Measurements from ENCODE around the gene SLC37A1.

SLC37A1 gene

GRCh38 chr21:42545317-42545716 is 31.7 kb downstream of the SLC37A1 start:
- H3K9me3 ChIP-seq (ENCODE audit: control extremely low read depth in 1 of 5, control insufficient read depth in 4 of 5, insufficient read depth in 2 of 5, low read depth in 1 of 5, low read length in 4 of 5), result no peaks in the 10 kb centered on the region
- no peak overlapping the region for H3K4me3 ChIP-seq (ENCODE audit: control insufficient read depth in 1 of 7, extremely low read depth in 1 of 7, insufficient read depth in 4 of 7, low read depth in 2 of 7, low read length in 6 of 7)
- H3K4me1 ChIP-seq (ENCODE audit: control extremely low read depth in 1 of 4, control insufficient read depth in 4 of 4, insufficient read depth in 4 of 4, low read length in 3 of 4), result peaks cover 0 to 2% (median 0%) of the 10 kb centered on the region in 4 experiments
- peaks cover 11 to 99% (median 61%) of the 10 kb centered on the region in 4 experiments for H3K36me3 ChIP-seq (ENCODE audit: control insufficient read depth in 4 of 4, insufficient read depth in 4 of 4, low read length in 3 of 4)
- peak overlapping the region in 1 of 2 experiments; percentile 73 for H3K27ac ChIP-seq (ENCODE audit: insufficient read depth in 1 of 2, low read depth in 1 of 2, low read length in 2 of 2, poor library complexity in 1 of 2, severe bottlenecking in 2 of 2)
- no peak for DNase-seq
- CTCF ChIA-PET, result interaction anchor here (1.5 kb wide), 1 partner anchor 9 kb away, joined by 7 read pairs; no protein-coding TSS in a partner anchor
- 95% methylated on average over 4 of the region's 4 CpGs for WGBS (ENCODE audit: insufficient coverage)
- POLR2A ChIA-PET, result no interaction called here
- no peaks in the 10 kb centered on the region for H3K27me3 ChIP-seq (replicated peaks in 2 of 5; ENCODE audit: control insufficient read depth in 4 of 5, insufficient read depth in 5 of 5, low read length in 4 of 5)

- Histone ChIP-seq H3K4me1 (ENCODE audit: control extremely low read depth in 1 of 4, control insufficient read depth in 4 of 4, insufficient read depth in 4 of 4, low read length in 3 of 4) (peaks cover 0 to 2% (median 0%) of the 10 kb centered on the region in 4 experiments), H3K27me3 (replicated peaks in 2 of 5; ENCODE audit: control insufficient read depth in 4 of 5, insufficient read depth in 5 of 5, low read length in 4 of 5) (no peaks in the 10 kb centered on the region), H3K4me3 (ENCODE audit: control insufficient read depth in 1 of 7, extremely low read depth in 1 of 7, insufficient read depth in 4 of 7, low read depth in 2 of 7, low read length in 6 of 7) (no peak overlapping the region), H3K9me3 (ENCODE audit: control extremely low read depth in 1 of 5, control insufficient read depth in 4 of 5, insufficient read depth in 2 of 5, low read depth in 1 of 5, low read length in 4 of 5) (no peaks in the 10 kb centered on the region), H3K36me3 (ENCODE audit: control insufficient read depth in 4 of 4, insufficient read depth in 4 of 4, low read length in 3 of 4) (peaks cover 13 to 99% (median 59%) of the 10 kb centered on the region in 4 experiments), H3K27ac (ENCODE audit: insufficient read depth in 1 of 2, low read depth in 1 of 2, low read length in 2 of 2, poor library complexity in 1 of 2, severe bottlenecking in 2 of 2) (no peak overlapping the region)
- ChIA-PET CTCF (interaction anchor here (1.5 kb wide), 1 partner anchor 10 kb away, joined by 7 read pairs; no protein-coding TSS in a partner anchor), POLR2A (no interaction called here)
- DNase-seq, result no peak
- 100% methylated on average over 2 of the region's 8 CpGs for WGBS (ENCODE audit: insufficient coverage)
Measured at GRCh38 chr21:42545745-42546144, 32.1 kb downstream of the SLC37A1 start.

GRCh38 chr21:42546433-42546832 is 32.8 kb downstream of the SLC37A1 start:
- peaks cover 0 to 2% (median 0%) of the 10 kb centered on the region in 4 experiments for H3K4me1 ChIP-seq (ENCODE audit: control extremely low read depth in 1 of 4, control insufficient read depth in 4 of 4, insufficient read depth in 4 of 4, low read length in 3 of 4)
- ChIA-PET POLR2A (no interaction called here), CTCF (interaction anchor here (0.6 kb wide), 1 partner anchor 73 kb away, joined by 3 read pairs; no protein-coding TSS in a partner anchor)
- peaks cover 16 to 98% (median 57%) of the 10 kb centered on the region in 4 experiments for H3K36me3 ChIP-seq (ENCODE audit: control insufficient read depth in 4 of 4, insufficient read depth in 4 of 4, low read length in 3 of 4)
- no peaks in the 10 kb centered on the region for H3K27me3 ChIP-seq (replicated peaks in 2 of 5; ENCODE audit: control insufficient read depth in 4 of 5, insufficient read depth in 5 of 5, low read length in 4 of 5)
- no peak for DNase-seq
- no peak overlapping the region for H3K4me3 ChIP-seq (ENCODE audit: control insufficient read depth in 1 of 7, extremely low read depth in 1 of 7, insufficient read depth in 4 of 7, low read depth in 2 of 7, low read length in 6 of 7)
- H3K9me3 ChIP-seq (ENCODE audit: control extremely low read depth in 1 of 5, control insufficient read depth in 4 of 5, insufficient read depth in 2 of 5, low read depth in 1 of 5, low read length in 4 of 5), result no peaks in the 10 kb centered on the region
- WGBS (ENCODE audit: insufficient coverage), result 89% methylated on average over 14 of the region's 14 CpGs
- peak overlapping the region in 1 of 2 experiments; percentile 78 for H3K27ac ChIP-seq (ENCODE audit: insufficient read depth in 1 of 2, low read depth in 1 of 2, low read length in 2 of 2, poor library complexity in 1 of 2, severe bottlenecking in 2 of 2)

GRCh38 chr21:42547001-42547905 is 33.6 kb downstream of the SLC37A1 start:
- Histone ChIP-seq H3K27me3 (replicated peaks in 2 of 5; ENCODE audit: control insufficient read depth in 4 of 5, insufficient read depth in 5 of 5, low read length in 4 of 5) (no peaks in the 10 kb centered on the region), H3K4me3 (ENCODE audit: control insufficient read depth in 1 of 7, extremely low read depth in 1 of 7, insufficient read depth in 4 of 7, low read depth in 2 of 7, low read length in 6 of 7) (no peak overlapping the region), H3K4me1 (ENCODE audit: control extremely low read depth in 1 of 4, control insufficient read depth in 4 of 4, insufficient read depth in 4 of 4, low read length in 3 of 4) (peaks cover 0 to 2% (median 0%) of the 10 kb centered on the region in 4 experiments), H3K36me3 (ENCODE audit: control insufficient read depth in 4 of 4, insufficient read depth in 4 of 4, low read length in 3 of 4) (peaks cover 16 to 96% (median 55%) of the 10 kb centered on the region in 4 experiments), H3K27ac (ENCODE audit: insufficient read depth in 1 of 2, low read depth in 1 of 2, low read length in 2 of 2, poor library complexity in 1 of 2, severe bottlenecking in 2 of 2) (peak overlapping the region in 1 of 2 experiments; percentile 78), H3K9me3 (ENCODE audit: control extremely low read depth in 1 of 5, control insufficient read depth in 4 of 5, insufficient read depth in 2 of 5, low read depth in 1 of 5, low read length in 4 of 5) (no peaks in the 10 kb centered on the region)
- WGBS (ENCODE audit: insufficient coverage), result 88% methylated on average over 21 of the region's 27 CpGs
- CTCF ChIA-PET, result interaction anchor here (0.6 kb wide), 1 partner anchor 74 kb away, joined by 3 read pairs; no protein-coding TSS in a partner anchor
- peak in 2 of 3 donors; percentile 46 to 66 for DNase-seq
- POLR2A ChIA-PET, result no interaction called here

- no peaks in the 10 kb centered on the region for H3K9me3 ChIP-seq (ENCODE audit: control extremely low read depth in 1 of 5, control insufficient read depth in 4 of 5, insufficient read depth in 2 of 5, low read depth in 1 of 5, low read length in 4 of 5)
- DNase-seq, result no peak
- no peak overlapping the region for H3K4me3 ChIP-seq (ENCODE audit: control insufficient read depth in 1 of 7, extremely low read depth in 1 of 7, insufficient read depth in 4 of 7, low read depth in 2 of 7, low read length in 6 of 7)
- ChIA-PET CTCF (no interaction called here), POLR2A (no interaction called here)
- H3K27me3 ChIP-seq (replicated peaks in 2 of 5; ENCODE audit: control insufficient read depth in 4 of 5, insufficient read depth in 5 of 5, low read length in 4 of 5), result no peaks in the 10 kb centered on the region
- peaks cover 0 to 2% (median 0%) of the 10 kb centered on the region in 4 experiments for H3K4me1 ChIP-seq (ENCODE audit: control extremely low read depth in 1 of 4, control insufficient read depth in 4 of 4, insufficient read depth in 4 of 4, low read length in 3 of 4)
- H3K27ac ChIP-seq (ENCODE audit: insufficient read depth in 1 of 2, low read depth in 1 of 2, low read length in 2 of 2, poor library complexity in 1 of 2, severe bottlenecking in 2 of 2), result peak overlapping the region in 1 of 2 experiments; percentile 78
- 96% methylated on average over 17 of the region's 22 CpGs for WGBS (ENCODE audit: insufficient coverage)
- peaks cover 15 to 95% (median 51%) of the 10 kb centered on the region in 4 experiments for H3K36me3 ChIP-seq (ENCODE audit: control insufficient read depth in 4 of 4, insufficient read depth in 4 of 4, low read length in 3 of 4)
Measured at GRCh38 chr21:42547906-42548365, 34.3 kb downstream of the SLC37A1 start.

GRCh38 chr21:42548687-42549406 is 35.2 kb downstream of the SLC37A1 start:
- 90% methylated on average over 19 of the region's 21 CpGs for WGBS (ENCODE audit: insufficient coverage)
- ChIA-PET CTCF (no interaction called here), POLR2A (no interaction called here)
- Histone ChIP-seq H3K4me1 (ENCODE audit: control extremely low read depth in 1 of 4, control insufficient read depth in 4 of 4, insufficient read depth in 4 of 4, low read length in 3 of 4) (peaks cover 0 to 2% (median 0%) of the 10 kb centered on the region in 4 experiments), H3K27me3 (replicated peaks in 2 of 5; ENCODE audit: control insufficient read depth in 4 of 5, insufficient read depth in 5 of 5, low read length in 4 of 5) (no peaks in the 10 kb centered on the region), H3K36me3 (ENCODE audit: control insufficient read depth in 4 of 4, insufficient read depth in 4 of 4, low read length in 3 of 4) (peaks cover 10 to 89% (median 46%) of the 10 kb centered on the region in 4 experiments), H3K9me3 (ENCODE audit: control extremely low read depth in 1 of 5, control insufficient read depth in 4 of 5, insufficient read depth in 2 of 5, low read depth in 1 of 5, low read length in 4 of 5) (no peaks in the 10 kb centered on the region), H3K4me3 (ENCODE audit: control insufficient read depth in 1 of 7, extremely low read depth in 1 of 7, insufficient read depth in 4 of 7, low read depth in 2 of 7, low read length in 6 of 7) (no peak overlapping the region), H3K27ac (ENCODE audit: insufficient read depth in 1 of 2, low read depth in 1 of 2, low read length in 2 of 2, poor library complexity in 1 of 2, severe bottlenecking in 2 of 2) (no peak overlapping the region)
- DNase-seq, result no peak

Measured in common myeloid progenitor, CD34-positive (primary cell).